Activated T-cell treated with anti-CD3 and anti-CD28 coated beads, Interleukin-2, amount 50 U/mL, for 72 hours (primary cell): ENCODE data around the gene DCC. TPM values are rescaled to one million over a fixed set of nuclear protein-coding genes. Genes with fewer than 3 reads are reported as not detected.

Source experiments
- ATAC-seq, 2 donors: fragments of 150-1000 bp; cut with Tn5 transposase; replicated peaks in 1 of 2; 2 replicates each; pipeline ENCODE4 v1.10.0; 2021; ENCODE audit warnings: moderate library complexity in 2 of 2, mild to moderate bottlenecking in 1 of 2
- DNase-seq, 2 donors: peaks; one replicate each; pipeline ENCODE4 v3.0.0; 2021 to 2022; ENCODE audit warnings: mixed read lengths in 1 of 2
- H3K27ac Mint-ChIP-seq: one replicate; pipeline ENCODE4 v1.8.0; 2022; ENCODE audit warnings: mild to moderate bottlenecking, moderate library complexity, mixed read lengths
- H3K27me3 Mint-ChIP-seq: one replicate; pipeline ENCODE4 v1.8.0; 2022; ENCODE audit warnings: low read depth, mixed read lengths
- H3K36me3 Mint-ChIP-seq, 2 donors: one replicate each; pipeline ENCODE4 v1.8.0; 2022; ENCODE audit warnings: mixed read lengths in 2 of 2, mild to moderate bottlenecking in 1 of 2; ENCODE audit not compliant: insufficient read depth in 2 of 2
- H3K4me1 Mint-ChIP-seq: one replicate; pipeline ENCODE4 v1.8.0; 2022; ENCODE audit warnings: low read depth, mixed read lengths
- H3K4me3 Mint-ChIP-seq, 2 donors: one replicate each; pipeline ENCODE4 v1.8.0; 2022; ENCODE audit warnings: mild to moderate bottlenecking in 2 of 2, mixed read lengths in 2 of 2, moderate library complexity in 2 of 2
- H3K9me3 Mint-ChIP-seq, 2 donors: one replicate each; pipeline ENCODE4 v1.8.0; 2022; ENCODE audit warnings: mixed read lengths in 2 of 2
- total RNA-seq, 2 donors: library from RNA; stranded (reverse); gene quantifications; one replicate each; pipeline ENCODE4 v1.2.3, GENCODE V29; 2022

The DCC gene
- total RNA-seq, 2 donors from 2014 or later: not detected

DNA sequence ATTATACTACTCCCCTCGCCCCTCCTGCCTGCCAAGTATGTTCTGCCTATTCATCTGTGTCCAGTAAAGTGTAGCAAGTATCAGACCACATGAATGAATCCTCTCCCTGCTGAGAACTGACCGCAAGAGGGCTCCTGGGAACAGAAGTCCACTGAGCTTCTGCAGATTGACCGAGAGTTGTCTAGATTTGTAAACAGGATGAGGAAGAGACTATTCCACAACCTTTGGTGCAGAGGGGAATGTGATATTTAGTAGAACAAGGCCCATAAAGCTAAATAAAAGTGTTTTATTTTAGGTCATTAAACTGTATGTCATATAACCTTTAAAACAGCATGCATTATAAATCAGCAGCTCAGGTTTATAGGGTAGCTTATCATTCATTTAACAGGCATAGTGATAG, 377.0 kb downstream of the DCC start:
- H3K36me3 Mint-ChIP-seq: no peaks in the 10 kb centered on the region

GRCh38 chr18:52722904-52723303, 382.9 kb downstream of the DCC start:
- Mint-ChIP-seq H3K36me3 (no peaks in the 10 kb centered on the region), H3K27ac (no peak overlapping the region), H3K9me3 (peaks cover 3 to 10% of the 10 kb centered on the region in 2 donors), H3K4me3 (no peak overlapping the region), H3K27me3 (no peaks in the 10 kb centered on the region), H3K4me1 (no peaks in the 10 kb centered on the region)
- ATAC-seq (no peak), DNase-seq (no peak)

More for the DNA sequence above, 377.0 kb downstream of the DCC start:
- peaks cover 3% of the 10 kb centered on the region in 2 donors for H3K9me3 Mint-ChIP-seq
- no peak for DNase-seq
- H3K4me1 Mint-ChIP-seq: no peaks in the 10 kb centered on the region
- H3K4me3 Mint-ChIP-seq: no peak overlapping the region
- peaks cover 6% of the 10 kb centered on the region for H3K27me3 Mint-ChIP-seq
- no peak overlapping the region for H3K27ac Mint-ChIP-seq
- no peak for ATAC-seq

- Mint-ChIP-seq H3K36me3 (no peaks in the 10 kb centered on the region), H3K27me3 (no peaks in the 10 kb centered on the region)
- ATAC-seq: no peak
These were observed 383.6 kb downstream of the DCC start for GRCh38 chr18:52723550-52723970.

DNA sequence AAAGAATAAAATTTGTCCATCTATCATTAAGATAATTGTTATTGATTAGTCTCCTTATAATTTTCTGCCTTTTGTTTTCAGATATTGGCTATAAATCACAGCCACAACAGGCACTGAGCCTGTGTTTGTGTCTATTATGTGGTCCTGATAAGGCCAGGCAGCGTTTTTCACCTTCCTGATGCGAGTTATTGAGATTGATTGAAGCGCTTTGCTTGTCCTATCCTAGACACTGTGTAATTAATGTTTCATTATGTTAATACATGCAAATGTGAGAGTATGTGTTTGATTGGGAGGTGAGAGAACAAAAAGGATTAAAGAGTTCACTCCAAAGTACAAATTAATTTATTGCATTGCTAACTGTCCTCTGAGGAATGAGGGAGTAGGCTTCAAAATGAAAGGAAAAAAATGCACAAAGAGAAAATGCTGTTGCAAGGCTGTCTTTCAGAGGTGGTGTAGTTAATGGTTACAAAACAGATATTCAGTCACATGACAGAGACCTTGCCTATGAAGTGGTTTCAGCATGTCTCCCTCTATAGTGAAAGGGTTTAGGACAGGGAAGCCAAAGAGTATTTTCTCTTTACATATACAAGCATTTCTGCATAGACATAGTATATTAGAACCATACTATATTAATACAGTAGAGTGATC, 391.1 kb downstream of the DCC start:
- DNase-seq (no peak), ATAC-seq (no peak)
- no peaks in the 10 kb centered on the region for H3K36me3 Mint-ChIP-seq
- peaks cover 0 to 4% of the 10 kb centered on the region in 2 donors for H3K9me3 Mint-ChIP-seq
- H3K4me1 Mint-ChIP-seq: no peaks in the 10 kb centered on the region
- no peak overlapping the region for H3K4me3 Mint-ChIP-seq
- H3K27ac Mint-ChIP-seq: no peak overlapping the region
- no peaks in the 10 kb centered on the region for H3K27me3 Mint-ChIP-seq

More at GRCh38 chr18:52723550-52723970, 383.6 kb downstream of the DCC start:
- Mint-ChIP-seq H3K4me1 (no peaks in the 10 kb centered on the region), H3K9me3 (peaks cover 3 to 10% of the 10 kb centered on the region in 2 donors), H3K27ac (no peak overlapping the region), H3K4me3 (no peak overlapping the region)
- no peak for DNase-seq

- H3K4me1 Mint-ChIP-seq: no peaks in the 10 kb centered on the region
- H3K27me3 Mint-ChIP-seq: no peaks in the 10 kb centered on the region
- DNase-seq (no peak), ATAC-seq (no peak)
- H3K27ac Mint-ChIP-seq: no peak overlapping the region
- no peaks in the 10 kb centered on the region for H3K36me3 Mint-ChIP-seq
- H3K9me3 Mint-ChIP-seq: peaks cover 4 to 8% of the 10 kb centered on the region in 2 donors
- no peak overlapping the region for H3K4me3 Mint-ChIP-seq
These were observed 398.9 kb downstream of the DCC start for GRCh38 chr18:52738946-52739345.

DNA sequence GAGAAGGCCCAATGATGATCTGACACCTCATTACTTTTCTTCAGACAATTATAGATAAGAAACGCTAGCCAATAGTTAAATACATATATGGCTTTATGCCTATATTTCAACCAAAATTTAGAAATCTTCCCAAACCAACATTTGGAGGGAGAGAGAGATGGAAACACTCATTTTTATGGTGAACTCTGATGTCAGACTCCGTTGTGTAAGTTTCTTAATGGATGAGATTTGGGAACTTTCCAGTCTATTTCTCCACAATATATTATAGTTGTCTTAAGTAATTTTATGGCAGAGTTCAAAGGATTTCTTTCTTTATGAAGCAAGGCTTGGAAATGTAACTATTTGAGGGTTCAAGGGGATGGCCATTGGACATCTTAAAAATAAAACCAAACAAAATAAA, 407.0 kb downstream of the DCC start:
- no peak overlapping the region for H3K4me3 Mint-ChIP-seq
- peaks cover 0 to 6% of the 10 kb centered on the region in 2 donors for H3K9me3 Mint-ChIP-seq
- no peaks in the 10 kb centered on the region for H3K27me3 Mint-ChIP-seq
- no peak overlapping the region for H3K27ac Mint-ChIP-seq
- no peaks in the 10 kb centered on the region for H3K4me1 Mint-ChIP-seq
- ATAC-seq (no peak), DNase-seq (no peak)
- H3K36me3 Mint-ChIP-seq: no peaks in the 10 kb centered on the region

DNA sequence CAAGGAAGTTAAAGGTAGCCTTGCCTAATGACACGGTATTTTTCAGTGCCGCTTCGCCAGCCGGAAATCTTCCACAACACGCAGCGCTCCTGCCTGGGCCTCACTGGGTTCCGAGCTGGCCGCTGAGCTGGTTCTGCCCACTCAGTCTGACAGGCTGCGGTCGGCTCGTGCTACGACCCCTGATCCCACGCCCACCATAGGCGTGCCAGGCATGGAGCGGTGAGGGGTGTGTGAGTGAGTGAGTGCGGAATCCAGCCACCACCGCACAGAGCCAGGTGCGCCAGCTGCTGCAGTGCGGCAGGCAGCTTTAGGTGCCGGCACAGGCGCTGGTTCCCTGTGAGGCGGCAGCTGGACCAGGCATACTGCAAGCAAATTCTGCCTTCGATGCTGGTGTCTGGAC, 407.9 kb downstream of the DCC start:
- H3K9me3 Mint-ChIP-seq: peaks cover 2 to 4% of the 10 kb centered on the region in 2 donors
- no peak overlapping the region for H3K4me3 Mint-ChIP-seq
- ATAC-seq: no peak
- DNase-seq: no peak
- no peaks in the 10 kb centered on the region for H3K36me3 Mint-ChIP-seq
- no peaks in the 10 kb centered on the region for H3K4me1 Mint-ChIP-seq
- no peaks in the 10 kb centered on the region for H3K27me3 Mint-ChIP-seq
- H3K27ac Mint-ChIP-seq: no peak overlapping the region

GRCh38 chr18:52748343-52748742, 408.3 kb downstream of the DCC start:
- no peak for DNase-seq
- H3K9me3 Mint-ChIP-seq: peaks cover 2 to 4% of the 10 kb centered on the region in 2 donors
- H3K36me3 Mint-ChIP-seq: no peaks in the 10 kb centered on the region
- H3K4me1 Mint-ChIP-seq: no peaks in the 10 kb centered on the region
- H3K27ac Mint-ChIP-seq: no peak overlapping the region
- H3K27me3 Mint-ChIP-seq: no peaks in the 10 kb centered on the region
- no peak overlapping the region for H3K4me3 Mint-ChIP-seq
- ATAC-seq: no peak

- H3K4me1 Mint-ChIP-seq: no peaks in the 10 kb centered on the region
- H3K4me3 Mint-ChIP-seq: no peak overlapping the region
- H3K36me3 Mint-ChIP-seq: no peaks in the 10 kb centered on the region
- ATAC-seq (no peak), DNase-seq (no peak)
- H3K9me3 Mint-ChIP-seq: peaks cover 2 to 4% of the 10 kb centered on the region in 2 donors
- H3K27me3 Mint-ChIP-seq: no peaks in the 10 kb centered on the region
- H3K27ac Mint-ChIP-seq: no peak overlapping the region
These were observed 409.5 kb downstream of the DCC start for GRCh38 chr18:52749542-52749941.

DNA sequence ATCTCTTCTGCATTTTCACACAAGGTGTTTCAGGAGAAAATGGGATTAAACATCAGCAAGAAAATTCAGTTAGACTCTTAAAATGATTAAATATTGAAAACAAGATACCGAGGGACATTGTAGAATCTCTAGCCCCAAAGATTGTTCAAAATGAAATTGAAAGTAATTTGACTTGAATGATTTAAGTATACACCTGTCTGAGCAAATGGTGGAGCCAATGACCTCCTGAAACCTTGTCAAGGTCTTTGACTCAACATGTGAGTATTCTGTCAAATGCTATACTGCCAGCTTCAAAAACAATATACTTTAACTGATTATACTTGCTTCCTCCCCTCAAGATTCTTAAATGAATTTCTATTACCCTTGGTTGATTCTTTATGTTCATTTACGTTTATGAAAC, 411.0 kb downstream of the DCC start:
- DNase-seq (no peak), ATAC-seq (no peak)
- Mint-ChIP-seq H3K27me3 (no peaks in the 10 kb centered on the region), H3K9me3 (peaks cover 2 to 5% of the 10 kb centered on the region in 2 donors), H3K4me3 (no peak overlapping the region), H3K36me3 (no peaks in the 10 kb centered on the region), H3K4me1 (no peaks in the 10 kb centered on the region), H3K27ac (no peak overlapping the region)

DNA sequence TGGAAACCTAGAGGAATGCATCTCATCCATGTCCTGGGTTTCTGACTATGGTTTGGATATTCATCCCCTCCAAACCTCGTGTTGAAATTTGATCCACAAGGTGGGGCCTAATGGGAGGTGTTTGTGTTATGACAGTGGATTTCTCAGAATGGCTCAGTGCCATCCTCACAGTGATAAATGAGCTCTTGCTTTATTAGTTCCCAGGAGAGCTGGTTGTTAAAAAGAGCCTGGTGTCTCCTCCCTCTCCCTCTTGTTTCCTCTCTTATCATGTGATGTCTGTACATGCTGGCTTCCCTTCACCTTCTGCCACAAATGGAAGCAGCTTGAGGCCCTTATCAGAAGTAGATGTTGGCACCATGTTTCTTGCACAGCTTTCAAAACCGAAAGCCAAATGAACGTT, 424.3 kb downstream of the DCC start:
- H3K27ac Mint-ChIP-seq: no peak overlapping the region
- no peaks in the 10 kb centered on the region for H3K27me3 Mint-ChIP-seq
- H3K9me3 Mint-ChIP-seq: peaks cover 6 to 9% of the 10 kb centered on the region in 2 donors
- H3K36me3 Mint-ChIP-seq: peaks cover 0 to 2% of the 10 kb centered on the region in 2 donors
- no peak for ATAC-seq
- H3K4me3 Mint-ChIP-seq: no peak overlapping the region
- no peaks in the 10 kb centered on the region for H3K4me1 Mint-ChIP-seq
- DNase-seq: no peak

DNA sequence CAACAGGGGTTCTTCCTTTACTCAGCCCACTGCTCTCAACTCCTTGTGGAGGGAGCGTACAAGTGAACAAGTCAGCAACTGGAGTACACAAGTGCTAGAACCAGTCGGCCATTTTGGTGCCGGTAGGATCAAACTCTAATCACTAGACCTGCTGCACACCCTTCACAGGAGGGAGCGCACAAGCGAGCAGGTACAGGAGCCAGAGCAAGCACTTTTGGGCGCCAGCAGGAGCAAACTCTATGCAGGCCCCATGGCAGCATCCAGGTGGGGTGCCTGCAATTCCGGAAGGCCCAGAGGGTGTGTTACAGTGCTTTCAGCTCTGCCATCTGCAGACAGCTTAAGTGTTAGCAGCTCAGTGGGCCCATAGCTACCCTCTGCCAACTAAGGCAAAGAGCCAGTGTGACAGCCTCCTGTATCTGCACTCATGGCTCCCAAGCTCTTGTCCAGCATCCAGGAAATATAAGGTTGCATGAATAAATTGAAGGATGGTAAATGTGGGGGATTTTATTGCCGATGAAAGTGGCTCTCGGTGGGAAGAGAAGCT, 426.1 kb downstream of the DCC start:
- Mint-ChIP-seq H3K27me3 (no peaks in the 10 kb centered on the region), H3K27ac (no peak overlapping the region), H3K36me3 (no peaks in the 10 kb centered on the region), H3K9me3 (peaks cover 6 to 7% of the 10 kb centered on the region in 2 donors), H3K4me1 (no peaks in the 10 kb centered on the region), H3K4me3 (no peak overlapping the region)
- no peak for ATAC-seq
- DNase-seq: no peak

DNA sequence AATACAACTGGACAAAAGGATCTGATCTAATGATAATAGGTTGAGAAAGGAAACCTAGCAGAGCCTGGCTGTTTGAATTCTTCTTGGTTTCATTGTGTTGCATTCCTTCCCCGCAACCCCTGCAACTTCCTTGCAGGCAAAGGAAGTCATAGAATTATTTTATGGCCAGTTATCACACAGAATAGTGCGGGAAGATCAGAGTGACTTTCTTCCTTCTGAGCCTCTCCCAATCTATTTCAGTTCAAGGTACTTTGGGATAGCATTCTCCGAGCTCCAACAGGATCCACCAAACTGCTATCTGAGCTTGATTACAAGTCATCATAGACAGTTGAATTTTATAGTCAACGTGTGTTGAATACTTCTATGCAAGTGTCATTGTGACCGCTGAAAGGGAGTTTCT, 441.1 kb downstream of the DCC start:
- H3K4me1 Mint-ChIP-seq: no peaks in the 10 kb centered on the region
- no peak for ATAC-seq
- no peak for DNase-seq
- H3K4me3 Mint-ChIP-seq: no peak overlapping the region
- H3K27ac Mint-ChIP-seq: no peak overlapping the region
- H3K36me3 Mint-ChIP-seq: no peaks in the 10 kb centered on the region
- H3K9me3 Mint-ChIP-seq: peaks cover 7 to 9% of the 10 kb centered on the region in 2 donors
- H3K27me3 Mint-ChIP-seq: no peaks in the 10 kb centered on the region

GRCh38 chr18:52791321-52791720, 451.3 kb downstream of the DCC start:
- Mint-ChIP-seq H3K27ac (no peak overlapping the region), H3K36me3 (peaks cover 4 to 5% of the 10 kb centered on the region in 2 donors), H3K4me1 (no peaks in the 10 kb centered on the region), H3K4me3 (no peak overlapping the region), H3K27me3 (no peaks in the 10 kb centered on the region), H3K9me3 (peaks cover 9 to 19% of the 10 kb centered on the region in 2 donors)
- no peak for DNase-seq
- ATAC-seq: no peak
